NCI-H82 treated with DMSO at 0.1 percent for 48 hours (cell line): Measurements from ENCODE around the gene DAGLA.

ENCODE experiments used
- DNase-seq: peaks from one replicate; lab custom pipeline; 2025; ENCODE audit not compliant: unreplicated experiment; lab: John Stamatoyannopoulos, UW

The DAGLA gene

GRCh38 chr11:61760946-61761345 is 80.8 kb downstream of the DAGLA start:
- DNase-seq, result no peak

- no peak for DNase-seq
These were observed 81.4 kb downstream of the DAGLA start for GRCh38 chr11:61761440-61762222.

- no peak for DNase-seq
These were observed 82.0 kb downstream of the DAGLA start for GRCh38 chr11:61762223-61762615.

GRCh38 chr11:61762798-61763197 is 82.6 kb downstream of the DAGLA start:
- DNase-seq, result peak; percentile 17

GRCh38 chr11:61763930-61764605 is 83.9 kb downstream of the DAGLA start:
- no peak for DNase-seq

- no peak for DNase-seq
These were observed 84.5 kb downstream of the DAGLA start for GRCh38 chr11:61764606-61765260.

GRCh38 chr11:61765550-61766253 is 85.5 kb downstream of the DAGLA start:
- DNase-seq, result no peak

GRCh38 chr11:61766353-61766841 is 86.2 kb downstream of the DAGLA start:
- DNase-seq, result no peak

GRCh38 chr11:61768376-61769076 is 88.3 kb downstream of the DAGLA start:
- DNase-seq, result no peak

GRCh38 chr11:61769169-61769920 is 89.2 kb downstream of the DAGLA start:
- DNase-seq, result no peak

GRCh38 chr11:61769946-61770683 is 89.9 kb downstream of the DAGLA start:
- no peak for DNase-seq

- DNase-seq, result no peak
These were observed 91.2 kb downstream of the DAGLA start for GRCh38 chr11:61771195-61771894.

GRCh38 chr11:61771985-61772455 is 91.8 kb downstream of the DAGLA start:
- no peak for DNase-seq

GRCh38 chr11:61773356-61773755 is 93.2 kb downstream of the DAGLA start:
- no peak for DNase-seq

- no peak for DNase-seq
These were observed 93.6 kb downstream of the DAGLA start for GRCh38 chr11:61773809-61774208.

GRCh38 chr11:61774411-61774810 is 94.2 kb downstream of the DAGLA start:
- DNase-seq, result no peak

GRCh38 chr11:61775106-61775505 is 94.9 kb downstream of the DAGLA start:
- DNase-seq, result no peak
